GM18858 (cell line): ENCODE data around the gene ADSL.

Experiments used
- ATAC-seq: cut with Tn5 transposase; IDR thresholded peaks from one replicate; pipeline ENCODE4 v1.9.1; 2021; ENCODE audit not compliant: unreplicated experiment

The ADSL gene

DNA sequence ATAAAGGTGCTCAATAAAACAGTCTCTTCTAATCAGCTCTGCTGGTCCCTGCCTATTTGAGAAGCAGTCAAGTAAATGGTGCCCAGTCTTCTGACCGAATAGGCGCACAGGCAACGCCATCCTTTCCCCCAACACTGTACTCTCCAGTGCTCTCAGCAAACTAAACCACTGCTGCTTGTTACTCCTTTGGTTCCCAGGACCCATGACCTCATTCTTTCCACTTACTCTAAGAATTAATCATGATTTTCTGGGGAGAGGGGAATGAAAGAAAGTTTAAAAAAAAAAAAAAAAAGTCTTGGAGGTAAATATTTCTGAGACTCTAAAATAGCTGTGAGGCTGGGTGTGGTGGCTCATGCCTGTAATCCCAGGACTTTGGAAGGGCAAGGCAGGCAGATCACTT, 87.8 kb downstream of the ADSL start:
- ATAC-seq, result no peak

DNA sequence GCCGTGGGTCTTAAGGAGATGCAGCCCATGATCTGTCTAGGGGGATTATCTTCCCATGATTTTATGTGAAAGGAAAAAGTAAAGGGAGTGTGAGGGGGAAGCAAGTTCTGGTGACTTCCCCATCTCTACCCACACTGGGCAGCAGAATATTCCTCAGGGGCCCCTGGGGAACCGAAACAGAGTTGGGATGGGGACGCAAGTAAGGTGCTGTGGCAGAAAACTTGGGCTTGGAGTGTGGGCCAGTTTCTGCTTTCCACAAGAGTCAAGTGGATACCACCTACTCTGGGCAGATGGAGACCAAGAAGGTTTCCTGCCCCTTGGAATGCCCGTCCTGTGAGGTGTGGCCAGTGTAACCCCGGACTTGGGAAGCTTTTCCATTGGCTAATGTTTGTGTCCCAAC, 88.4 kb downstream of the ADSL start:
- no peak for ATAC-seq

GRCh38 chr22:40436505-40437431, 90.5 kb downstream of the ADSL start:
- peak; percentile 41 for ATAC-seq
